Measurements from ENCODE around the gene TRMO. TPM values are rescaled to one million over a fixed set of nuclear protein-coding genes. Genes with fewer than 3 reads are reported as not detected.

The TRMO gene
- total RNA-seq, 2 donors from 2014 or later = 15.4 TPM

- no peak for DNase-seq
- H3K9me3 Mint-ChIP-seq = peaks cover 0 to 2% of the 10 kb centered on the region in 2 donors
Observed at GRCh38 chr9:97860451-97861147, 61.7 kb downstream of the TRMO start.

GRCh38 chr9:97859346-97859745, 63.0 kb downstream of the TRMO start:
- Mint-ChIP-seq H3K4me3 (no peak overlapping the region), H3K9me3 (no peaks in the 10 kb centered on the region), H3K27ac (no peak overlapping the region), H3K27me3 (ENCODE audit: low read depth) (peaks cover 76% of the 10 kb centered on the region), H3K36me3 (ENCODE audit: insufficient read depth in 2 of 2) (peaks cover 0 to under 1% of the 10 kb centered on the region in 2 donors), H3K4me1 (ENCODE audit: low read depth) (peaks cover 32% of the 10 kb centered on the region)
- ATAC-seq (replicated peaks in 1 of 2) (no peak), DNase-seq (no peak)

More at GRCh38 chr9:97860451-97861147, 61.7 kb downstream of the TRMO start:
- Mint-ChIP-seq H3K27me3 (ENCODE audit: low read depth) (peaks cover 73% of the 10 kb centered on the region), H3K36me3 (ENCODE audit: insufficient read depth in 2 of 2) (peaks cover 0 to 5% of the 10 kb centered on the region in 2 donors), H3K27ac (no peak overlapping the region), H3K4me3 (no peak overlapping the region), H3K4me1 (ENCODE audit: low read depth) (peaks cover 25% of the 10 kb centered on the region)
- no peak for ATAC-seq (replicated peaks in 1 of 2)

GRCh38 chr9:97858826-97859225, 63.5 kb downstream of the TRMO start:
- Mint-ChIP-seq H3K4me1 (ENCODE audit: low read depth) (peaks cover 32% of the 10 kb centered on the region), H3K27ac (no peak overlapping the region), H3K36me3 (ENCODE audit: insufficient read depth in 2 of 2) (peaks cover 2 to 3% of the 10 kb centered on the region in 2 donors), H3K9me3 (no peaks in the 10 kb centered on the region), H3K27me3 (ENCODE audit: low read depth) (peaks cover 76% of the 10 kb centered on the region), H3K4me3 (no peak overlapping the region)
- DNase-seq (no peak), ATAC-seq (replicated peaks in 1 of 2) (no peak)

- ATAC-seq (replicated peaks in 1 of 2) = no peak
- Mint-ChIP-seq H3K27me3 (ENCODE audit: low read depth) (peaks cover 76% of the 10 kb centered on the region), H3K4me1 (ENCODE audit: low read depth) (peaks cover 32% of the 10 kb centered on the region), H3K36me3 (ENCODE audit: insufficient read depth in 2 of 2) (peaks cover 2 to 3% of the 10 kb centered on the region in 2 donors), H3K4me3 (peak overlapping the region; percentile 73 to 79), H3K9me3 (no peaks in the 10 kb centered on the region), H3K27ac (no peak overlapping the region)
- DNase-seq = no peak
Observed at GRCh38 chr9:97858393-97858713, 63.9 kb downstream of the TRMO start.

GRCh38 chr9:97857606-97858392, 64.5 kb downstream of the TRMO start:
- ATAC-seq (replicated peaks in 1 of 2) (no peak), DNase-seq (peak in 1 of 2 donors; percentile 13)
- Mint-ChIP-seq H3K4me3 (peak overlapping the region; percentile 73 to 79), H3K27ac (no peak overlapping the region), H3K27me3 (ENCODE audit: low read depth) (peaks cover 76% of the 10 kb centered on the region), H3K9me3 (no peaks in the 10 kb centered on the region), H3K36me3 (ENCODE audit: insufficient read depth in 2 of 2) (peaks cover 2 to 3% of the 10 kb centered on the region in 2 donors), H3K4me1 (ENCODE audit: low read depth) (peaks cover 32% of the 10 kb centered on the region)

- peak overlapping the region; percentile 73 to 79 for H3K4me3 Mint-ChIP-seq
- H3K4me1 Mint-ChIP-seq (ENCODE audit: low read depth) = peaks cover 32% of the 10 kb centered on the region
Observed at GRCh38 chr9:97856857-97857605, 65.3 kb downstream of the TRMO start.

GRCh38 chr9:97855899-97856298, 66.4 kb downstream of the TRMO start:
- Mint-ChIP-seq H3K4me1 (ENCODE audit: low read depth) (peaks cover 32% of the 10 kb centered on the region), H3K27me3 (ENCODE audit: low read depth) (peaks cover 72% of the 10 kb centered on the region), H3K4me3 (no peak overlapping the region), H3K36me3 (ENCODE audit: insufficient read depth in 2 of 2) (peaks cover 2 to 3% of the 10 kb centered on the region in 2 donors), H3K27ac (no peak overlapping the region), H3K9me3 (no peaks in the 10 kb centered on the region)
- ATAC-seq (replicated peaks in 1 of 2) (no peak), DNase-seq (no peak)

More at GRCh38 chr9:97856857-97857605, 65.3 kb downstream of the TRMO start:
- Mint-ChIP-seq H3K27me3 (ENCODE audit: low read depth) (peaks cover 78% of the 10 kb centered on the region), H3K27ac (no peak overlapping the region), H3K36me3 (ENCODE audit: insufficient read depth in 2 of 2) (peaks cover 2 to 3% of the 10 kb centered on the region in 2 donors), H3K9me3 (no peaks in the 10 kb centered on the region)
- DNase-seq (no peak), ATAC-seq (replicated peaks in 1 of 2) (no peak)

- no peak overlapping the region for H3K27ac Mint-ChIP-seq
- no peaks in the 10 kb centered on the region for H3K9me3 Mint-ChIP-seq
- peaks cover 2 to 3% of the 10 kb centered on the region in 2 donors for H3K36me3 Mint-ChIP-seq (ENCODE audit: insufficient read depth in 2 of 2)
- DNase-seq (no peak), ATAC-seq (replicated peaks in 1 of 2) (no peak)
- H3K4me3 Mint-ChIP-seq = peak overlapping the region; percentile 61 to 97
- peaks cover 33% of the 10 kb centered on the region for H3K4me1 Mint-ChIP-seq (ENCODE audit: low read depth)
- H3K27me3 Mint-ChIP-seq (ENCODE audit: low read depth) = peaks cover 72% of the 10 kb centered on the region
Observed at GRCh38 chr9:97855486-97855875, 66.8 kb downstream of the TRMO start.

GRCh38 chr9:97854696-97855485, 67.4 kb downstream of the TRMO start:
- Mint-ChIP-seq H3K27me3 (ENCODE audit: low read depth) (peaks cover 73% of the 10 kb centered on the region), H3K4me1 (ENCODE audit: low read depth) (peaks cover 38% of the 10 kb centered on the region), H3K27ac (no peak overlapping the region), H3K9me3 (no peaks in the 10 kb centered on the region), H3K4me3 (peak overlapping the region; percentile 61 to 97), H3K36me3 (ENCODE audit: insufficient read depth in 2 of 2) (peaks cover 2 to 3% of the 10 kb centered on the region in 2 donors)
- no peak for ATAC-seq (replicated peaks in 1 of 2)
- no peak for DNase-seq

Other genes with a start within 250 kb of the TRMO start
- 10 to 100 TPM in 1 of 2 donors, 1 to 10 TPM in 1; 8.8 to 11.1 TPM for gene XPA, start 225.2 kb downstream of the TRMO start, total RNA-seq
- under 1 TPM; 0.79 to 0.96 TPM for gene FOXE1, start 69.3 kb downstream of the TRMO start, total RNA-seq
- 1 to 10 TPM; 1.1 to 1.5 TPM for gene HEMGN, start 15.7 kb upstream of the TRMO start, total RNA-seq
- 100 to 1,000 TPM; 361 to 433 TPM for gene ANP32B, start 60.8 kb upstream of the TRMO start, total RNA-seq
- 10 to 100 TPM; 56.1 to 56.6 TPM for gene NANS, start 134.2 kb upstream of the TRMO start, total RNA-seq
- 10 to 100 TPM; 41.6 to 41.7 TPM for gene TRIM14, start 196.7 kb upstream of the TRMO start, total RNA-seq

Measured in activated T-cell treated with anti-CD3 and anti-CD28 coated beads, Interleukin-2, amount 50 U/mL, for 72 hours (primary cell).